Stomach (tissue), 9 donors: ENCODE measurements around the gene FDXR. TPM values are rescaled to one million over a fixed set of nuclear protein-coding genes. Genes with fewer than 3 reads are reported as not detected.

Source experiments
- DNase-seq, 2 donors: peaks; one replicate each; pipeline versions ENCODE4 v3.0.0 to v3.0.0-alpha.2; 2013 to 2019
- H3K27ac ChIP-seq, 5 donors: fragments of 200-600 bp in 4 of 5; sonication (generic) in 4 of 5; one replicate each; pipeline ENCODE4 v1.5.1; 2013 to 2019; ENCODE audit warnings: mild to moderate bottlenecking in 1 of 5, moderate library complexity in 1 of 5
- H3K27me3 ChIP-seq, 3 donors: fragments of 200-600 bp; sonication (generic); one replicate each; pipeline ENCODE4 v1.5.1; 2017 to 2019; ENCODE audit warnings: mixed run types in 1 of 3
- H3K36me3 ChIP-seq, 4 donors: fragments of 200-600 bp; sonication (generic); 1 replicate in 3 of 4; 2 replicates in 1 of 4; pipeline ENCODE4 v1.5.1; 2016 to 2019
- H3K4me1 ChIP-seq, 4 donors: fragments of 200-600 bp; sonication (generic); one replicate each; pipeline ENCODE4 v1.5.1; 2016 to 2019
- H3K4me3 ChIP-seq, 4 donors: fragments of 200-600 bp; sonication (generic) in 3 of 4; one replicate each; pipeline ENCODE4 v1.5.1; 2016 to 2019; ENCODE audit warnings: mild to moderate bottlenecking in 1 of 4
- H3K9me3 ChIP-seq, 4 donors: fragments of 200-600 bp; sonication (generic); one replicate each; pipeline ENCODE4 v1.5.1; 2016 to 2019
- CTCF ChIP-seq, 7 experiments: fragments of 450-650 bp in 4 of 7; fragments of 200-600 bp in 3 of 7; sonication (generic) in 3 of 7; IDR thresholded peaks; one replicate each; pipeline ENCODE4 v1.5.1; 2016 to 2019; ENCODE audit warnings: antibody characterized with exemption in 7 of 7, control low read depth in 2 of 7, mild to moderate bottlenecking in 1 of 7
- EP300 ChIP-seq: sonication (generic); formaldehyde crosslinking; IDR thresholded peaks from one replicate; pipeline ENCODE4 v1.6.1; 2017; ENCODE audit warnings: antibody characterized with exemption
- POLR2A ChIP-seq, 4 donors: fragments of 450-650 bp; IDR thresholded peaks; one replicate each; pipeline ENCODE4 v1.6.1; 2016; ENCODE audit warnings: antibody characterized with exemption in 4 of 4, control low read depth in 2 of 4, mild to moderate bottlenecking in 1 of 4, moderate library complexity in 1 of 4
- POLR2AphosphoS5 ChIP-seq, 3 donors: sonication (generic); formaldehyde crosslinking; IDR thresholded peaks; one replicate each; pipeline ENCODE4 v1.6.1; 2016; ENCODE audit warnings: antibody characterized with exemption in 3 of 3
- WGBS, 5 donors: extraction: QIAGEN DNeasy Blood & Tissue Kit in 3 of 5; methylation state at CpG; one replicate each; pipeline versions ENCODE4 v1.1.5 to v1.1.7; 2013 to 2018; 5-methylcytosine and 5-hydroxymethylcytosine counted together
- intact Hi-C: fragments of 100-400 bp; cut with DNase I; formaldehyde crosslinking; loops from one replicate; pipeline ENCODE4 v1.15.1; 2023; ENCODE audit warnings: low total_unique reads
- polyA plus RNA-seq, 3 donors: library from polyadenylated mRNA; stranded (reverse); fragments of 200-250 nt; gene quantifications; one replicate each; pipeline ENCODE4 v1.2.3, GENCODE V29; 2013
- total RNA-seq, 5 donors: library from RNA; depleted of rRNA; stranded (reverse); fragments of >200 nt; gene quantifications; one replicate each; pipeline versions ENCODE4 v1.1.0 to v1.2.3, GENCODE V29; 2014 to 2016
- donor health status: healthy with polysubstance abuse.
- donor health status: Bipolar disorder and iron deficiency.
- donor health status: healthy.

FDXR gene
- total and polyA plus RNA-seq, 8 donors = 0.58 to 94.1 (median 13.9) TPM

DNA sequence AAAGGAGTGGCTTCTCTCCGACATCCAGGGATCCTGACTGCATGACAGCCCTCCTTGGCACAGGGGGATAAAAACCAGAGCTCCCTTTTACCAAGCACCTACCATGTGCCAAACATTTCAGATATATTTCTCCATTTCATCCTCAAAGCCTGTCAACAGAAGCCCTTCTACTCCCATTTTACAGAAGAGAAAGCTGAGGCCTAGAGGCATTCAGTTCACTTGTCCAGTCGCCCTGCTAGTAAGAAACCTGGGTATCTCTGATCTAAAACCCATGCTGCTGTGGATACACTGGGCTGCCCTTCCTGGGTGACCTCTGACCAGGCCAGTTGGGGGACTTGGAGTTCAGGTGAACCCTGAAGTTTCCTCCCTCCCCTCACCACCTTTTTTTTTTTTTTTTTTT lies 5.9 kb upstream of the FDXR start:
- Histone ChIP-seq H3K4me1 (peaks cover 13 to 27% (median 22%) of the 10 kb centered on the region in 4 donors), H3K36me3 (no peaks in the 10 kb centered on the region), H3K9me3 (no peaks in the 10 kb centered on the region), H3K4me3 (no peak overlapping the region), H3K27ac (no peak overlapping the region), H3K27me3 (peaks cover 0 to 39% (median 0%) of the 10 kb centered on the region in 3 donors)
- WGBS, 5 donors = 80 to 86% (median 85%) methylated on average over 2 of the region's 2 CpGs
- intact Hi-C loops = no loop called here
- no peak for DNase-seq
- TF ChIP-seq POLR2A (IDR thresholded peaks at IDR 0.05) (no peak), EP300 (no peak), CTCF (IDR thresholded peaks at IDR 0.05) (no peak), POLR2AphosphoS5 (IDR thresholded peaks at IDR 0.05) (no peak)

GRCh38 chr17:74877592-74878548 lies 5.1 kb upstream of the FDXR start:
- Histone ChIP-seq H3K4me3 (no peak overlapping the region), H3K4me1 (peaks cover 13 to 28% (median 22%) of the 10 kb centered on the region in 4 donors), H3K36me3 (no peaks in the 10 kb centered on the region), H3K27ac (peak overlapping the region in 4 of 5 donors; percentile 37 to 62 (median 45)), H3K9me3 (no peaks in the 10 kb centered on the region), H3K27me3 (peaks cover 0 to 31% (median 0%) of the 10 kb centered on the region in 3 donors)
- TF ChIP-seq POLR2A (IDR thresholded peaks at IDR 0.05) (no peak), POLR2AphosphoS5 (IDR thresholded peaks at IDR 0.05) (peak in 2 of 3 donors; percentile 17 to 33)
- 25 to 48% (median 33%) methylated on average over 12 to 19 of the region's 19 CpGs for WGBS, 5 donors
- peak; percentile 77 to 93 for DNase-seq
- intact Hi-C loops = no loop called here

- H3K9me3 ChIP-seq = no peaks in the 10 kb centered on the region
- intact Hi-C loops = no loop called here
- peaks cover 26 to 42% (median 34%) of the 10 kb centered on the region in 4 donors for H3K4me1 ChIP-seq
- H3K27me3 ChIP-seq = peaks cover 0 to 16% (median 0%) of the 10 kb centered on the region in 3 donors
- no peak for DNase-seq
- TF ChIP-seq POLR2A (IDR thresholded peaks at IDR 0.05) = no peak
- TF ChIP-seq CTCF (IDR thresholded peaks at IDR 0.05) = no peak
- no peak for TF ChIP-seq EP300
- TF ChIP-seq POLR2AphosphoS5 (IDR thresholded peaks at IDR 0.05) = no peak
- no peak overlapping the region for H3K27ac ChIP-seq
- H3K36me3 ChIP-seq = no peaks in the 10 kb centered on the region
- H3K4me3 ChIP-seq = no peak overlapping the region
- 56 to 66% (median 58%) methylated on average over 6 of the region's 6 CpGs for WGBS, 5 donors
These were observed 3.3 kb upstream of the FDXR start for GRCh38 chr17:74875977-74876593.

DNA sequence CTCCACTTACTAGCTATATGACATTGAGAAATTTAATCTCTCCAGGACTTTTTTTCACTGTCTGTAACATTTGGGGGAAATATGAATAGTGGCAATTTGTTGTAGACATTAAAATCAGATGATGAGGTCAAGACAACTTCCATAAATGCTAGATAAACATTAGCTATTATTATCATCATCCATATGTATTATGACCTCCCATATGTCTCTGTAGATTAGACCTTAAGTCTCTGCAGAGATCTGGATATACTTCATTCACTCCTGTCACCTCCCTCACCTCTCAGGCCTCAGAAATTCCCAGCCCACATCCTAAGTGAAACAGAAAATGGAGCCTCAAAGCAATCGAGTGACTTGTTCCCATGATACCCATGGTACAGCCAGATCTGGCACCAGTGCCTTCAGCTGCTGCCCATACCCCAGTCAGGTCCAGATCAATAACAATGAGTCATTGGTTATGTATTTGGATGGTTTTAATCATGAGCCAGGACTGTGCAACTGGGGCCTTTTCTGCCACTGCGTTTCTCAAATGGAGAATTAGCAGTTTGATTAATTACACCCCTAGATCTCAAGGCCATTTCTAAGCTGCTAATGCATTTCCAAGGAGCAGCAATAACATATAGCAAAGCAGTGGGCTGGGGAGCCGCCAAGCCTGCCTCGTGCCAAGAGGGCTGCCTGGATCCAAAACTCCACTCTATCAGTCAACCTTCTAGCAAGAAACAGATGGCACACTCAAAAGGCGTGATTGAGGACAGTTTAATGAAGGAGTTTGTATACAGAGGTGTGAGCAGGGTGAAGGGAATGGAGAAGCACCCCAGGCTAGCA lies 2.6 kb upstream of the FDXR start:
- Histone ChIP-seq H3K4me1 (peaks cover 26 to 42% (median 34%) of the 10 kb centered on the region in 4 donors), H3K27me3 (peaks cover 0 to 12% (median 0%) of the 10 kb centered on the region in 3 donors), H3K9me3 (no peaks in the 10 kb centered on the region), H3K36me3 (no peaks in the 10 kb centered on the region), H3K4me3 (no peak overlapping the region), H3K27ac (no peak overlapping the region)
- DNase-seq = peak in 1 of 2 donors; percentile 66
- no peak for TF ChIP-seq CTCF (IDR thresholded peaks at IDR 0.05)
- TF ChIP-seq POLR2AphosphoS5 (IDR thresholded peaks at IDR 0.05) = no peak
- TF ChIP-seq POLR2A (IDR thresholded peaks at IDR 0.05) = no peak
- no peak for TF ChIP-seq EP300
- intact Hi-C loops = no loop called here
- 45 to 62% (median 57%) methylated on average over 5 of the region's 5 CpGs for WGBS, 5 donors
